K562 (cell line): ENCODE measurements around the gene HPCA.

ENCODE experiments used
- ATF2 ChIP-seq: sonication (generic); formaldehyde crosslinking; IDR thresholded peaks from 2 replicates; pipeline ENCODE4 v1.8.1; 2022; ENCODE audit warnings: missing genetic modification reagents
- ATF6 ChIP-seq: sonication (generic); formaldehyde crosslinking; IDR thresholded peaks from 2 replicates; pipeline ENCODE4 v1.4.0; 2020; ENCODE audit warnings: mild to moderate bottlenecking, missing genetic modification reagents
- CEBPB ChIP-seq: fragments of 450-650 bp; IDR thresholded peaks from 2 replicates; pipeline ENCODE4 v1.6.1; 2016; ENCODE audit warnings: missing genetic modification characterization, missing compliant biosample characterization
- FOXO4 ChIP-seq: fragments of 450-650 bp; formaldehyde crosslinking; IDR thresholded peaks from 2 replicates; pipeline ENCODE4 v1.4.0; 2020; ENCODE audit warnings: mild to moderate bottlenecking, moderate library complexity
- NR1H2 ChIP-seq: sonication (generic); formaldehyde crosslinking; IDR thresholded peaks from 2 replicates; pipeline ENCODE4 v1.4.0; 2020; ENCODE audit warnings: mild to moderate bottlenecking, missing genetic modification reagents
- PCBP2 ChIP-seq: fragments of 200-400 bp; formaldehyde crosslinking; IDR thresholded peaks from 2 replicates; pipeline ENCODE4 v1.6.1; 2018; ENCODE audit warnings: low read length, low read depth, mild to moderate bottlenecking, moderate library complexity; ENCODE audit not compliant: poor library complexity, severe bottlenecking
- THRAP3 ChIP-seq: fragments of 450-650 bp; IDR thresholded peaks from 2 replicates; pipeline ENCODE4 v1.6.1; 2016; ENCODE audit warnings: mild to moderate bottlenecking, inconsistent platforms, borderline replicate concordance
- ZBTB33 ChIP-seq: sonication (generic); formaldehyde crosslinking; IDR thresholded peaks from 2 replicates; pipeline ENCODE4 v1.8.1; 2023; ENCODE audit warnings: mild to moderate bottlenecking, missing genetic modification reagents
- ZNF780A ChIP-seq: fragments of 250-450 bp; sonication (Bioruptor Pico); IDR thresholded peaks from 2 replicates; pipeline ENCODE4 v1.5.0; 2021; ENCODE audit warnings: mild to moderate bottlenecking

GRCh38 chr1:32881291-32881690 lies 5.0 kb upstream of the HPCA start:
- no peak for TF ChIP-seq NR1H2 (CRISPR knock-in tag)
- no peak for TF ChIP-seq THRAP3
- TF ChIP-seq ZNF780A (CRISPR knock-in tag), result no peak
- TF ChIP-seq PCBP2, result no peak
- TF ChIP-seq ZBTB33 (CRISPR knock-in tag), result no peak
- no peak for TF ChIP-seq CEBPB (tag)
- no peak for TF ChIP-seq ATF2 (CRISPR knock-in tag)
- TF ChIP-seq ATF6, result no peak
- no peak for TF ChIP-seq FOXO4
